ENCODE data around the gene SEMA3G.

- TF ChIP-seq CTCF (IDR thresholded peaks at IDR 0.05; ENCODE audit: borderline replicate concordance, extremely low read depth, low read length, poor library complexity, severe bottlenecking) (no peak), EZH2 (IDR thresholded peaks at IDR 0.05; ENCODE audit: borderline replicate concordance, low read depth, low read length, severe bottlenecking) (no peak)
Observed at GRCh38 chr3:52492059-52492458, 47.2 kb upstream of the SEMA3G start.
